HG03520 (cell line): ENCODE results near the gene FHOD3.
A peak's percentile ranks its signal among the peaks of the same experiment; 100 is the strongest.

Source experiments
- ATAC-seq: cut with Tn5 transposase; IDR thresholded peaks from one replicate; pipeline ENCODE4 v1.9.1; 2021; ENCODE audit warnings: mild to moderate bottlenecking, moderate library complexity; ENCODE audit not compliant: unreplicated experiment

Gene FHOD3

GRCh38 chr18:36403896-36404820 is 106.6 kb downstream of the FHOD3 start:
- no peak for ATAC-seq

GRCh38 chr18:36405611-36406010 is 108.1 kb downstream of the FHOD3 start:
- no peak for ATAC-seq

- no peak for ATAC-seq
Measured at GRCh38 chr18:36406805-36407204, 109.3 kb downstream of the FHOD3 start.

- ATAC-seq = no peak
Measured at GRCh38 chr18:36408606-36409005, 111.1 kb downstream of the FHOD3 start.

- no peak for ATAC-seq
Measured at GRCh38 chr18:36409779-36410178, 112.3 kb downstream of the FHOD3 start.

GRCh38 chr18:36410346-36410745 is 112.8 kb downstream of the FHOD3 start:
- ATAC-seq = no peak

GRCh38 chr18:36411745-36412168 is 114.2 kb downstream of the FHOD3 start:
- no peak for ATAC-seq

- no peak for ATAC-seq
Measured at GRCh38 chr18:36412778-36413177, 115.3 kb downstream of the FHOD3 start.

- ATAC-seq = no peak
Measured at GRCh38 chr18:36415171-36415570, 117.7 kb downstream of the FHOD3 start.

GRCh38 chr18:36415625-36416024 is 118.1 kb downstream of the FHOD3 start:
- no peak for ATAC-seq

- no peak for ATAC-seq
Measured at GRCh38 chr18:36419188-36419899, 121.8 kb downstream of the FHOD3 start.

GRCh38 chr18:36419900-36420531 is 122.5 kb downstream of the FHOD3 start:
- ATAC-seq = peak; percentile 77

- ATAC-seq = no peak
Measured at GRCh38 chr18:36420826-36421225, 123.3 kb downstream of the FHOD3 start.

GRCh38 chr18:36424741-36425142 is 127.2 kb downstream of the FHOD3 start:
- ATAC-seq = no peak

GRCh38 chr18:36427369-36427768 is 129.9 kb downstream of the FHOD3 start:
- ATAC-seq = no peak

- ATAC-seq = no peak
Measured at GRCh38 chr18:36427831-36428230, 130.3 kb downstream of the FHOD3 start.

GRCh38 chr18:36428431-36429029 is 131.0 kb downstream of the FHOD3 start:
- no peak for ATAC-seq

- no peak for ATAC-seq
Measured at GRCh38 chr18:36432880-36433555, 135.5 kb downstream of the FHOD3 start.

- no peak for ATAC-seq
Measured at GRCh38 chr18:36436387-36436786, 138.9 kb downstream of the FHOD3 start.

- no peak for ATAC-seq
Measured at GRCh38 chr18:36440614-36441013, 143.1 kb downstream of the FHOD3 start.
